HEK293 (cell line): Measurements from ENCODE around the gene CLCN2.

Source experiments
- PRDM1 ChIP-seq: fragments of 450-650 bp; formaldehyde crosslinking; IDR thresholded peaks from 2 replicates; pipeline ENCODE4; 2016; ENCODE audit warnings: missing biosample characterization, missing genetic modification characterization
- TCF7L2 ChIP-seq: IDR thresholded peaks from 2 replicates; pipeline ENCODE4 v1.6.1; 2011; ENCODE audit warnings: low read depth, mild to moderate bottlenecking, inconsistent platforms, low read length, moderate library complexity, borderline replicate concordance
- ZBTB7A ChIP-seq: fragments of 450-650 bp; formaldehyde crosslinking; IDR thresholded peaks from 2 replicates; pipeline ENCODE4 v1.5.1; 2016; ENCODE audit warnings: low read depth, missing biosample characterization, missing genetic modification characterization
- ZFP37 ChIP-seq: fragments of 450-650 bp; formaldehyde crosslinking; IDR thresholded peaks from 2 replicates; pipeline ENCODE4 v1.5.1; 2016; ENCODE audit warnings: missing biosample characterization, missing genetic modification characterization
- TF ChIP-seq, protein P1 (sequence below): fragments of 450-650 bp; formaldehyde crosslinking; IDR thresholded peaks from 2 replicates; pipeline ENCODE4 v1.5.1; 2016; ENCODE audit warnings: missing biosample characterization, missing genetic modification characterization
- TF ChIP-seq, protein P2 (sequence below): fragments of 450-650 bp; formaldehyde crosslinking; IDR thresholded peaks from 2 replicates; pipeline ENCODE4 v1.5.1; 2016; ENCODE audit warnings: missing biosample characterization, missing genetic modification characterization, borderline replicate concordance
- TF ChIP-seq, protein P3 (sequence below): fragments of 450-650 bp; IDR thresholded peaks from 2 replicates; pipeline ENCODE4 v1.5.1; 2018; ENCODE audit warnings: missing biosample characterization, missing genetic modification characterization
- TF ChIP-seq, protein P4 (sequence below): fragments of 450-650 bp; formaldehyde crosslinking; conservative IDR thresholded peaks from 2 replicates; pipeline ENCODE4 v1.5.1; 2016; ENCODE audit warnings: low read depth, missing biosample characterization, missing genetic modification characterization

DNA sequence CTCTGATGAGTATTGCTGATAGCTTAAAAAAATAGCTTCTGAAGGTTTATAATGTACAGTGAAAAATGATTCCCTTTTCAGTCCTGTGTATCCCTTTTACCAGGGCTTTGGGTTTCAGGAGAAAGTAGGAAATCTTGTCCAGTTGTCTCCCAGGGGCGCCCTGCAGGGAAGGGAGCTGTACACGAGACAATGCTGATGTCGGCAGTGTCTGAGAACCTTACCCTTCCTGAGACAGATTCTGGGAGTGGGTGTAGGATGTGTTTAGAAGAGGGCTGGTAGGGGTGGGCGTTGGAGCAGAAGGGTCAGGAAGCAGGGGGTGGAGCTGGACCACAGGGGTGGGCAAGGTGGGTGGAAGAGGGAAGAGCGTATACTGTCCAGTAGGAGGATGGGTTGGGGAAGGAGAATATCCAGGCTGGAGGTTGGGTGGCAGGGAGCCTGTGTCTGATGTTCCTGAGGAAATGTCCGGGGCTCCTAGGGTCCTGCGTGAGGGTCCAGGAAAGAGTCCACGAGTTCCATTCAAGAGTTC, 11.0 kb upstream of the CLCN2 start:
- TF ChIP-seq, protein P1, sequence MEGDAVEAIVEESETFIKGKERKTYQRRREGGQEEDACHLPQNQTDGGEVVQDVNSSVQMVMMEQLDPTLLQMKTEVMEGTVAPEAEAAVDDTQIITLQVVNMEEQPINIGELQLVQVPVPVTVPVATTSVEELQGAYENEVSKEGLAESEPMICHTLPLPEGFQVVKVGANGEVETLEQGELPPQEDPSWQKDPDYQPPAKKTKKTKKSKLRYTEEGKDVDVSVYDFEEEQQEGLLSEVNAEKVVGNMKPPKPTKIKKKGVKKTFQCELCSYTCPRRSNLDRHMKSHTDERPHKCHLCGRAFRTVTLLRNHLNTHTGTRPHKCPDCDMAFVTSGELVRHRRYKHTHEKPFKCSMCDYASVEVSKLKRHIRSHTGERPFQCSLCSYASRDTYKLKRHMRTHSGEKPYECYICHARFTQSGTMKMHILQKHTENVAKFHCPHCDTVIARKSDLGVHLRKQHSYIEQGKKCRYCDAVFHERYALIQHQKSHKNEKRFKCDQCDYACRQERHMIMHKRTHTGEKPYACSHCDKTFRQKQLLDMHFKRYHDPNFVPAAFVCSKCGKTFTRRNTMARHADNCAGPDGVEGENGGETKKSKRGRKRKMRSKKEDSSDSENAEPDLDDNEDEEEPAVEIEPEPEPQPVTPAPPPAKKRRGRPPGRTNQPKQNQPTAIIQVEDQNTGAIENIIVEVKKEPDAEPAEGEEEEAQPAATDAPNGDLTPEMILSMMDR (tag by site-specific recombination) = no peak
- TF ChIP-seq, protein P2, sequence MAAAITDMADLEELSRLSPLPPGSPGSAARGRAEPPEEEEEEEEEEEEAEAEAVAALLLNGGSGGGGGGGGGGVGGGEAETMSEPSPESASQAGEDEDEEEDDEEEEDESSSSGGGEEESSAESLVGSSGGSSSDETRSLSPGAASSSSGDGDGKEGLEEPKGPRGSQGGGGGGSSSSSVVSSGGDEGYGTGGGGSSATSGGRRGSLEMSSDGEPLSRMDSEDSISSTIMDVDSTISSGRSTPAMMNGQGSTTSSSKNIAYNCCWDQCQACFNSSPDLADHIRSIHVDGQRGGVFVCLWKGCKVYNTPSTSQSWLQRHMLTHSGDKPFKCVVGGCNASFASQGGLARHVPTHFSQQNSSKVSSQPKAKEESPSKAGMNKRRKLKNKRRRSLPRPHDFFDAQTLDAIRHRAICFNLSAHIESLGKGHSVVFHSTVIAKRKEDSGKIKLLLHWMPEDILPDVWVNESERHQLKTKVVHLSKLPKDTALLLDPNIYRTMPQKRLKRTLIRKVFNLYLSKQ (tag by site-specific recombination) = no peak
- TF ChIP-seq, protein P3, sequence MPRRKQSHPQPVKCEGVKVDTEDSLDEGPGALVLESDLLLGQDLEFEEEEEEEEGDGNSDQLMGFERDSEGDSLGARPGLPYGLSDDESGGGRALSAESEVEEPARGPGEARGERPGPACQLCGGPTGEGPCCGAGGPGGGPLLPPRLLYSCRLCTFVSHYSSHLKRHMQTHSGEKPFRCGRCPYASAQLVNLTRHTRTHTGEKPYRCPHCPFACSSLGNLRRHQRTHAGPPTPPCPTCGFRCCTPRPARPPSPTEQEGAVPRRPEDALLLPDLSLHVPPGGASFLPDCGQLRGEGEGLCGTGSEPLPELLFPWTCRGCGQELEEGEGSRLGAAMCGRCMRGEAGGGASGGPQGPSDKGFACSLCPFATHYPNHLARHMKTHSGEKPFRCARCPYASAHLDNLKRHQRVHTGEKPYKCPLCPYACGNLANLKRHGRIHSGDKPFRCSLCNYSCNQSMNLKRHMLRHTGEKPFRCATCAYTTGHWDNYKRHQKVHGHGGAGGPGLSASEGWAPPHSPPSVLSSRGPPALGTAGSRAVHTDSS = no peak
- TF ChIP-seq ZFP37 (no peak), PRDM1 (tag by site-specific recombination) (no peak), TCF7L2 (no peak), ZBTB7A (no peak)
- TF ChIP-seq, protein P4, sequence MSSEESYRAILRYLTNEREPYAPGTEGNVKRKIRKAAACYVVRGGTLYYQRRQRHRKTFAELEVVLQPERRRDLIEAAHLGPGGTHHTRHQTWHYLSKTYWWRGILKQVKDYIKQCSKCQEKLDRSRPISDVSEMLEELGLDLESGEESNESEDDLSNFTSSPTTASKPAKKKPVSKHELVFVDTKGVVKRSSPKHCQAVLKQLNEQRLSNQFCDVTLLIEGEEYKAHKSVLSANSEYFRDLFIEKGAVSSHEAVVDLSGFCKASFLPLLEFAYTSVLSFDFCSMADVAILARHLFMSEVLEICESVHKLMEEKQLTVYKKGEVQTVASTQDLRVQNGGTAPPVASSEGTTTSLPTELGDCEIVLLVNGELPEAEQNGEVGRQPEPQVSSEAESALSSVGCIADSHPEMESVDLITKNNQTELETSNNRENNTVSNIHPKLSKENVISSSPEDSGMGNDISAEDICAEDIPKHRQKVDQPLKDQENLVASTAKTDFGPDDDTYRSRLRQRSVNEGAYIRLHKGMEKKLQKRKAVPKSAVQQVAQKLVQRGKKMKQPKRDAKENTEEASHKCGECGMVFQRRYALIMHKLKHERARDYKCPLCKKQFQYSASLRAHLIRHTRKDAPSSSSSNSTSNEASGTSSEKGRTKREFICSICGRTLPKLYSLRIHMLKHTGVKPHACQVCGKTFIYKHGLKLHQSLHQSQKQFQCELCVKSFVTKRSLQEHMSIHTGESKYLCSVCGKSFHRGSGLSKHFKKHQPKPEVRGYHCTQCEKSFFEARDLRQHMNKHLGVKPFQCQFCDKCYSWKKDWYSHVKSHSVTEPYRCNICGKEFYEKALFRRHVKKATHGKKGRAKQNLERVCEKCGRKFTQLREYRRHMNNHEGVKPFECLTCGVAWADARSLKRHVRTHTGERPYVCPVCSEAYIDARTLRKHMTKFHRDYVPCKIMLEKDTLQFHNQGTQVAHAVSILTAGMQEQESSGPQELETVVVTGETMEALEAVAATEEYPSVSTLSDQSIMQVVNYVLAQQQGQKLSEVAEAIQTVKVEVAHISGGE = no peak
